Neuronal stem cell (in vitro differentiated cells): ENCODE data around the gene OLFM2. TPM values are rescaled to one million over a fixed set of nuclear protein-coding genes. Genes with fewer than 3 reads are reported as not detected.

Source experiments
- DNase-seq: peaks from one replicate; pipeline ENCODE4 v3.0.0-alpha.2; 2013; ENCODE audit warnings: low spot score
- H2AFZ ChIP-seq: one replicate; pipeline ENCODE4 v1.6.1; 2013; ENCODE audit warnings: mild to moderate bottlenecking, low read length, inconsistent platforms
- H2AK5ac ChIP-seq: 2 replicates; pipeline ENCODE4 v1.6.1; 2013; ENCODE audit warnings: low read depth, mild to moderate bottlenecking, inconsistent platforms, low read length, moderate library complexity, mixed read lengths
- H2BK120ac ChIP-seq: 2 replicates; pipeline ENCODE4 v1.6.1; 2013; ENCODE audit warnings: low read depth, mild to moderate bottlenecking, inconsistent platforms, low read length, moderate library complexity, mixed read lengths
- H2BK12ac ChIP-seq: one replicate; pipeline ENCODE4 v1.6.1; 2013; ENCODE audit warnings: low read length, inconsistent platforms
- H2BK15ac ChIP-seq: 2 replicates; pipeline ENCODE4 v1.6.1; 2013; ENCODE audit warnings: mild to moderate bottlenecking, low read length, inconsistent platforms, mixed read lengths
- H2BK5ac ChIP-seq: one replicate; pipeline ENCODE4 v1.6.1; 2013; ENCODE audit warnings: inconsistent platforms, mild to moderate bottlenecking, low read length, moderate library complexity
- H3K14ac ChIP-seq: one replicate; pipeline ENCODE4 v1.6.1; 2013; ENCODE audit warnings: low read length, inconsistent platforms
- H3K18ac ChIP-seq: 2 replicates; pipeline ENCODE4 v1.6.1; 2013; ENCODE audit warnings: low read length, inconsistent platforms
- H3K23ac ChIP-seq: 2 replicates; pipeline ENCODE4 v1.6.1; 2013; ENCODE audit warnings: low read depth, mild to moderate bottlenecking, mixed read lengths, low read length, inconsistent platforms; ENCODE audit not compliant: poor library complexity
- H3K27ac ChIP-seq: replicated peaks from 3 replicates; pipeline ENCODE4 v1.5.1; 2013; ENCODE audit warnings: low read length, inconsistent platforms
- H3K27me3 ChIP-seq, 3 experiments: 2 replicates each; pipeline ENCODE4 v1.6.1; 2013; ENCODE audit warnings: low read length in 3 of 3, mild to moderate bottlenecking in 2 of 3, inconsistent platforms in 1 of 3, low read depth in 1 of 3, mixed read lengths in 1 of 3, moderate library complexity in 1 of 3; ENCODE audit not compliant: control insufficient read depth in 3 of 3, insufficient read depth in 3 of 3
- H3K36me3 ChIP-seq, 2 donors: replicated peaks in 1 of 2; 2 replicates each; pipeline ENCODE4 v1.6.1; 2013; ENCODE audit warnings: low read length in 2 of 2; ENCODE audit not compliant: control insufficient read depth in 2 of 2, insufficient read depth in 2 of 2
- H3K4ac ChIP-seq: 2 replicates; pipeline ENCODE4 v1.6.1; 2013; ENCODE audit warnings: inconsistent platforms, mild to moderate bottlenecking, low read length, moderate library complexity
- H3K4me1 ChIP-seq, 2 donors: 1 replicate in 1 of 2; 2 replicates in 1 of 2; pipeline ENCODE4 v1.6.1; 2013; ENCODE audit warnings: low read length in 2 of 2, low read depth in 1 of 2; ENCODE audit not compliant: control insufficient read depth in 2 of 2, insufficient read depth in 1 of 2
- H3K4me2 ChIP-seq: one replicate; pipeline ENCODE4 v1.6.1; 2013; ENCODE audit warnings: mild to moderate bottlenecking, low read length, inconsistent platforms; ENCODE audit not compliant: insufficient read depth, poor library complexity, severe bottlenecking
- H3K4me3 ChIP-seq, 2 donors: 2 replicates each; pipeline ENCODE4 v1.5.1; 2013; ENCODE audit warnings: low read length in 2 of 2, mild to moderate bottlenecking in 2 of 2, inconsistent platforms in 1 of 2, moderate library complexity in 1 of 2
- H3K79me1 ChIP-seq: one replicate; pipeline ENCODE4 v1.6.1; 2013; ENCODE audit warnings: low read depth, mild to moderate bottlenecking, inconsistent platforms, low read length, moderate library complexity
- H3K9ac ChIP-seq: one replicate; pipeline ENCODE4 v1.6.1; 2013; ENCODE audit warnings: mild to moderate bottlenecking, low read depth, low read length, inconsistent platforms; ENCODE audit not compliant: poor library complexity
- H3K9me3 ChIP-seq, 2 donors: replicated peaks in 1 of 2; 2 replicates each; pipeline versions ENCODE3 to v1.6.1; 2013; ENCODE audit warnings: low read length in 2 of 2, mild to moderate bottlenecking in 2 of 2, inconsistent platforms in 1 of 2, low read depth in 1 of 2, mixed read lengths in 1 of 2, moderate library complexity in 1 of 2; ENCODE audit not compliant: control insufficient read depth in 2 of 2, insufficient read depth in 1 of 2
- H4K8ac ChIP-seq: one replicate; pipeline ENCODE4 v1.6.1; 2013; ENCODE audit warnings: low read depth, mild to moderate bottlenecking, inconsistent platforms, low read length, moderate library complexity
- H4K91ac ChIP-seq: one replicate; pipeline ENCODE4 v1.6.1; 2013; ENCODE audit warnings: low read length, low read depth, mild to moderate bottlenecking, inconsistent platforms; ENCODE audit not compliant: poor library complexity
- WGBS, 2 donors: extraction: QIAGEN DNeasy Blood & Tissue Kit; methylation state at CpG; one replicate each; pipeline ENCODE4 v1.1.7; 2013; ENCODE audit warnings: missing lambda C conversion rate in 2 of 2, mixed read lengths in 1 of 2; ENCODE audit not compliant: insufficient read length in 2 of 2, insufficient replicate concordance in 1 of 2; ENCODE audit errors: extremely low coverage in 2 of 2; 5-methylcytosine and 5-hydroxymethylcytosine counted together
- polyA plus RNA-seq, 2 experiments: library from polyadenylated mRNA; stranded (reverse); fragments of 200-250 nt; gene quantifications; one replicate each; pipeline ENCODE4 v1.2.3, GENCODE V29; 2013

OLFM2 gene
- polyA plus RNA-seq (2013, experiment 1 of 2): 16.6 TPM
- polyA plus RNA-seq (2013, experiment 2 of 2): 17.4 TPM

DNA sequence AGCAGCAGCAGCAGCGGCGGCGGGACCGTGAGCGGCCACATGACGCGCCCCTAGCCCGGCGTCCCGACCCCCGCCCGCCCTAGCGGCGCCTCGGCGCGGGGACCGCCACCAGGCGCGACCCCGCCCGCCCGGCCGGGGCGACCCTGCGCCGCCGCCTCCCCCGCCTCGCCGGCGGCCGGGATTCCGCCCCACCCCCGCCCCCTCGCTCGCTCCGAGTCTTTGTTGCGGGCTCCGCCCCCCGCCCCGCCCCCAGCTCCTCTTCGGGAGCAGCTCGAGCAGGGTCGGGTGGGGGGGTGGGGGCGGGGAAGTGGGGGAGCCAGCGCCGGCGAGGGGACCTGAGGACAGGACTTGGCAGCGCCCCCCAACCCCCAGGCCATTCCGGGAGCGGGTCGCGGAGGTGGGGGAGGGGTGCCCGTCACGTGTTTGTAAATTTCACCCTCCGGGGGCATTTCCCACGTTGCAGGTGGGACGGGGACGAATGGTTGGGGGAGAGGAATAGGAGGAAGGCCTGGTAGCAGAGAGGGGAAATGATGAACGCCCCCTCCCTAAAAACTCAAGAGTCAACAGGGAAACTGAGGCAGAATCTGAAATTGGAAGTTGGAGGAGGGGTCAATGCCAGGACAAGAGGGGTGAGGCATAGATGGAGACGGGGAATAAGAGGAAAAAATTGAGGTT is at the start of gene OLFM2:
TSS of gene OLFM2 (minus strand) at position 190 of the 675 bp plus-strand sequence. CDS start at position 41, 149 bp downstream.
- Histone ChIP-seq H3K27ac (no peak within 1 kb of the TSS), H2AFZ (peak within 1 kb of the TSS; percentile 92), H3K79me1 (no peaks in the 10 kb centered on the region), H2BK15ac (peak within 1 kb of the TSS; percentile 89), H3K18ac (peak within 1 kb of the TSS; percentile 92), H3K4me2 (peak within 1 kb of the TSS; percentile 92), H4K8ac (peak within 1 kb of the TSS; percentile 54), H3K36me3 (no peaks in the 10 kb centered on the region), H2AK5ac (peak within 1 kb of the TSS; percentile 74), H3K23ac (peak within 1 kb of the TSS; percentile 62), H3K4ac (peak within 1 kb of the TSS; percentile 37), H2BK120ac (no peak within 1 kb of the TSS), H3K4me3 (peak within 1 kb of the TSS; percentile 47 to 82), H2BK12ac (no peak within 1 kb of the TSS), H3K4me1 (peaks cover 8 to 11% of the 10 kb centered on the region in 2 donors), H3K9ac (peak within 1 kb of the TSS; percentile 79), H3K14ac (peak within 1 kb of the TSS; percentile 61), H3K9me3 (no peaks in the 10 kb centered on the region), H2BK5ac (no peak within 1 kb of the TSS), H4K91ac (no peak within 1 kb of the TSS), H3K27me3 (peaks cover 3 to 17% (median 15%) of the 10 kb centered on the region in 3 experiments)
- WGBS, 2 donors: no CpG with 5 or more reads among the region's 62 CpGs
- peak; percentile 63 for DNase-seq

DNA sequence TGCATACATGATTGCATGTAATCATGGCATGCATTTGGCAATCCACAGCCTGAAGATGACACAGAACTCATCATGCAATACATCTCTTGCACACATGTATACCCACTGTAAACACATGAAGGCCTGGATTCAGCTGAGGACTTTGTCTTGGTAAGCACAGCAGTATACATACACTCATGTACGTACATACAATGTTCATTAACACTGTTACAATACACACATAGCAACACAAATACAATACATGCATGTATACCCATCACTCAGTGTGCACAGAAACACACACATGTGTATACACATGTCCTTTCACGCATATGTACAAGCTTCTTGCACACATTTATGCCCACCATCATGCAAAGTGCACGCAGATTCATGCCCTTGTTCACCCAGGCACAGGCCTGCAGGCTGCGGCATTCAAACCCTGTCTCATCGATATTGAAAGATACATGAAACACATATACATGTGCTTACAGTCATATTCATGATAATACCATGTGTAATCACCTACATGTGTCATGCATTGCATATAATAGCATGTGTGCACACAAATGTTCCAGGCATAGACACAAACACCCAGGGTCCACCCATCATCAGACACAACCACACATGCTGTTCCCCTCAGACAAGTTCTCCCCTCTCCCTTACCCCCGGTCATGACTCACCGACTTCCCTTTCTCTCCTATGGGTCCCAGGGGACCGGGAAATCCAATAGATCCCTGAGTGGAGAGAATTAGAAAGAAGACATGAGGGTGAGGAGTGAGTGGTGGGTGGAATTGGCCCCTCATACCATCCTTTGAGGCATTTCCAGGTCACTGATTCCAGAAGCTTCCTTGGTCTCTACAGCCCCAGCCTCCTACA is 45.3 kb upstream of the OLFM2 start:
- no peak for DNase-seq
- no peak overlapping the region for H3K4me2 ChIP-seq
- no peak overlapping the region for H2BK5ac ChIP-seq
- H2BK12ac ChIP-seq: no peak overlapping the region
- H3K4me1 ChIP-seq: peaks cover 5 to 12% of the 10 kb centered on the region in 2 donors
- no peak overlapping the region for H3K23ac ChIP-seq
- H3K14ac ChIP-seq: no peak overlapping the region
- no peak overlapping the region for H4K8ac ChIP-seq
- no peak overlapping the region for H3K9ac ChIP-seq
- no peaks in the 10 kb centered on the region for H3K79me1 ChIP-seq
- no peak overlapping the region for H3K4ac ChIP-seq
- H3K27me3 ChIP-seq: no peaks in the 10 kb centered on the region
- H3K36me3 ChIP-seq: no peaks in the 10 kb centered on the region
- no peak overlapping the region for H2BK120ac ChIP-seq
- no peak overlapping the region for H3K4me3 ChIP-seq
- no CpG with 5 or more reads among the region's 8 CpGs for WGBS, 2 donors
- H2BK15ac ChIP-seq: no peak overlapping the region
- H4K91ac ChIP-seq: no peak overlapping the region
- no peak overlapping the region for H3K27ac ChIP-seq
- H3K9me3 ChIP-seq: peaks cover 0 to 3% of the 10 kb centered on the region in 2 donors
- H2AFZ ChIP-seq: no peak overlapping the region
- H2AK5ac ChIP-seq: no peak overlapping the region
- no peak overlapping the region for H3K18ac ChIP-seq

DNA sequence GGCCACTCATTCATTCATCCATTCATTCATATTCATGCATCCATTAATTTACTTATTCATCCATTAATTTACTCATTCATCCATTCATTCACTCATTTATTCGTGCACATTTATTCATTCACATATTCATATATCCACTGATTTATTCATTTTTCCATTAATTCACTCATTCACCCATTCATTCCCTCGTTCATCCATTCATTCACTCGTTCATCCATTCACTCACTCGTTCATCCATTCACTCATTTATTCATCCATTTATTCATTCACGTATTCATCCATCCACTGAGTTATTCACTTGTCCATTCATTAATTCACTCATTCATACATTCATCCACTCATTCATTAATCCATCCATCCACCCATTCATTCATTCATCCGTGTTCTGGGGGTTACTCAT is 35.8 kb upstream of the OLFM2 start:
- no peak overlapping the region for H2BK120ac ChIP-seq
- no peaks in the 10 kb centered on the region for H3K79me1 ChIP-seq
- H3K9me3 ChIP-seq: no peaks in the 10 kb centered on the region
- no peak overlapping the region for H4K91ac ChIP-seq
- no peak overlapping the region for H3K14ac ChIP-seq
- no peak overlapping the region for H2BK12ac ChIP-seq
- DNase-seq: no peak
- no peaks in the 10 kb centered on the region for H3K4me1 ChIP-seq
- peaks cover 0 to 2% of the 10 kb centered on the region in 2 donors for H3K36me3 ChIP-seq
- peaks cover 0 to 11% (median 2%) of the 10 kb centered on the region in 3 experiments for H3K27me3 ChIP-seq
- no peak overlapping the region for H2AFZ ChIP-seq
- H3K4me3 ChIP-seq: no peak overlapping the region
- H3K9ac ChIP-seq: no peak overlapping the region
- no peak overlapping the region for H2AK5ac ChIP-seq
- no peak overlapping the region for H2BK15ac ChIP-seq
- no peak overlapping the region for H3K4ac ChIP-seq
- no peak overlapping the region for H2BK5ac ChIP-seq
- no peak overlapping the region for H3K27ac ChIP-seq
- no peak overlapping the region for H4K8ac ChIP-seq
- 81 to 89% methylated on average over 3 to 4 of the region's 6 CpGs for WGBS, 2 donors
- H3K4me2 ChIP-seq: no peak overlapping the region
- no peak overlapping the region for H3K18ac ChIP-seq
- H3K23ac ChIP-seq: no peak overlapping the region
